Measurements from ENCODE around the gene KDM6A. TPM values are rescaled to one million over a fixed set of nuclear protein-coding genes. Genes with fewer than 3 reads are reported as not detected.

Gene KDM6A
- total RNA-seq, 1 experiment from 2014 or later, result 40.9 TPM

GRCh38 chrX:45126158-45126557 is 253.2 kb downstream of the KDM6A start:
- H3K27me3 ChIP-seq (replicated peaks; ENCODE audit: insufficient read depth, low read depth, low read length, poor library complexity), result no peaks in the 10 kb centered on the region
- ChIA-PET CTCF (no interaction called here), POLR2A (ENCODE audit: low non-redundant PET) (interaction anchor here (0.7 kb wide), 1 partner anchor 66 kb away, joined by 25 read pairs; no protein-coding TSS in a partner anchor)
- TF ChIP-seq EZH2 (IDR thresholded peaks at IDR 0.05; ENCODE audit: borderline replicate concordance, low read depth, low read length, poor library complexity, severe bottlenecking), result no peak
- TF ChIP-seq CTCF (conservative IDR thresholded peaks at IDR 0.05; ENCODE audit: low read depth, low read length), result no peak
- H3K27ac ChIP-seq (ENCODE audit: low read depth, low read length, poor library complexity, severe bottlenecking), result no peak overlapping the region
- BruUV-seq (replicated peaks), result no TSS peak
- H3K36me3 ChIP-seq (ENCODE audit: insufficient read depth, low read length, poor library complexity, severe bottlenecking), result no peaks in the 10 kb centered on the region
- no peaks in the 10 kb centered on the region for H3K4me1 ChIP-seq (ENCODE audit: insufficient read depth, low read length, poor library complexity, severe bottlenecking)
- intact Hi-C loops (cut with micrococcal nuclease; ENCODE audit: unreplicated experiment), result no loop called here
- H3K9me3 ChIP-seq (ENCODE audit: low read depth, low read length, poor library complexity, severe bottlenecking), result no peaks in the 10 kb centered on the region
- DNase-seq (ENCODE audit: low spot score), result no peak
- H3K4me3 ChIP-seq (ENCODE audit: low read depth, low read length, poor library complexity, severe bottlenecking), result no peak overlapping the region

GRCh38 chrX:45128896-45129454 is 256.0 kb downstream of the KDM6A start:
- Histone ChIP-seq H3K27ac (ENCODE audit: low read depth, low read length, poor library complexity, severe bottlenecking) (no peak overlapping the region), H3K4me1 (ENCODE audit: insufficient read depth, low read length, poor library complexity, severe bottlenecking) (no peaks in the 10 kb centered on the region), H3K27me3 (replicated peaks; ENCODE audit: insufficient read depth, low read depth, low read length, poor library complexity) (no peaks in the 10 kb centered on the region), H3K9me3 (ENCODE audit: low read depth, low read length, poor library complexity, severe bottlenecking) (no peaks in the 10 kb centered on the region), H3K36me3 (ENCODE audit: insufficient read depth, low read length, poor library complexity, severe bottlenecking) (no peaks in the 10 kb centered on the region), H3K4me3 (ENCODE audit: low read depth, low read length, poor library complexity, severe bottlenecking) (no peak overlapping the region)
- ChIA-PET CTCF (no interaction called here), POLR2A (ENCODE audit: low non-redundant PET) (no interaction called here)
- TF ChIP-seq CTCF (conservative IDR thresholded peaks at IDR 0.05; ENCODE audit: low read depth, low read length) (no peak), EZH2 (IDR thresholded peaks at IDR 0.05; ENCODE audit: borderline replicate concordance, low read depth, low read length, poor library complexity, severe bottlenecking) (no peak)
- no TSS peak for BruUV-seq (replicated peaks)
- intact Hi-C loops (cut with micrococcal nuclease; ENCODE audit: unreplicated experiment), result no loop called here
- DNase-seq (ENCODE audit: low spot score), result no peak

- H3K4me3 ChIP-seq (ENCODE audit: low read depth, low read length, poor library complexity, severe bottlenecking), result no peak overlapping the region
- intact Hi-C loops (cut with micrococcal nuclease; ENCODE audit: unreplicated experiment), result no loop called here
- BruUV-seq (replicated peaks), result no TSS peak
- no peak for DNase-seq (ENCODE audit: low spot score)
- no peaks in the 10 kb centered on the region for H3K9me3 ChIP-seq (ENCODE audit: low read depth, low read length, poor library complexity, severe bottlenecking)
- TF ChIP-seq EZH2 (IDR thresholded peaks at IDR 0.05; ENCODE audit: borderline replicate concordance, low read depth, low read length, poor library complexity, severe bottlenecking), result no peak
- no peak for TF ChIP-seq CTCF (conservative IDR thresholded peaks at IDR 0.05; ENCODE audit: low read depth, low read length)
- no peaks in the 10 kb centered on the region for H3K27me3 ChIP-seq (replicated peaks; ENCODE audit: insufficient read depth, low read depth, low read length, poor library complexity)
- CTCF ChIA-PET, result no interaction called here
- no peaks in the 10 kb centered on the region for H3K36me3 ChIP-seq (ENCODE audit: insufficient read depth, low read length, poor library complexity, severe bottlenecking)
- POLR2A ChIA-PET (ENCODE audit: low non-redundant PET), result no interaction called here
- no peaks in the 10 kb centered on the region for H3K4me1 ChIP-seq (ENCODE audit: insufficient read depth, low read length, poor library complexity, severe bottlenecking)
- H3K27ac ChIP-seq (ENCODE audit: low read depth, low read length, poor library complexity, severe bottlenecking), result no peak overlapping the region
Measured at GRCh38 chrX:45133465-45133864, 260.5 kb downstream of the KDM6A start.

Data from A673 (cell line).